ENCODE measurements around the gene RASIP1. TPM values are rescaled to one million over a fixed set of nuclear protein-coding genes. Genes with fewer than 3 reads are reported as not detected.
"Not testable (repeated sequence)": the region's sequence is repeated elsewhere in the genome, so short reads cannot be mapped to it uniquely, and the experiment has no call there.

RASIP1 gene
- total RNA-seq, 2 donors from 2014 or later: 11.6 to 12.3 TPM

DNA sequence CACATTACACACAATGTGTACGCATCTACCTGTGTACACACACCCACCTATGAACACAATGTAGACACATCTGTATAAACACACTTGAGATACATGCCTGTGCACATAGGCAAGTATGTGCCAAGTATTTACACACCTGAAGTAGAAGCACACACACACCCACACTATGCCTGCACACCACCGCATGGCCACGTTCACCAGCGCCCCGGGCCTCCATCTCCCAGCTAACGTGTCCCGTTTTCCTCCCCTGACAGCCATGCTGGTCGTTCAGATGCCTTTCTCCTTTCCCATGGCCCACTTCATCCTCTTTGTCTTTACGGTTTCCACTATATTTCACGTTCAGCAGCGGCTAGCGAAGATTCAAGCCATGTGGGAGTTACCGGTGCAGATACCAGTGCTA, 37.7 kb downstream of the RASIP1 start:
- TF ChIP-seq, protein P1, sequence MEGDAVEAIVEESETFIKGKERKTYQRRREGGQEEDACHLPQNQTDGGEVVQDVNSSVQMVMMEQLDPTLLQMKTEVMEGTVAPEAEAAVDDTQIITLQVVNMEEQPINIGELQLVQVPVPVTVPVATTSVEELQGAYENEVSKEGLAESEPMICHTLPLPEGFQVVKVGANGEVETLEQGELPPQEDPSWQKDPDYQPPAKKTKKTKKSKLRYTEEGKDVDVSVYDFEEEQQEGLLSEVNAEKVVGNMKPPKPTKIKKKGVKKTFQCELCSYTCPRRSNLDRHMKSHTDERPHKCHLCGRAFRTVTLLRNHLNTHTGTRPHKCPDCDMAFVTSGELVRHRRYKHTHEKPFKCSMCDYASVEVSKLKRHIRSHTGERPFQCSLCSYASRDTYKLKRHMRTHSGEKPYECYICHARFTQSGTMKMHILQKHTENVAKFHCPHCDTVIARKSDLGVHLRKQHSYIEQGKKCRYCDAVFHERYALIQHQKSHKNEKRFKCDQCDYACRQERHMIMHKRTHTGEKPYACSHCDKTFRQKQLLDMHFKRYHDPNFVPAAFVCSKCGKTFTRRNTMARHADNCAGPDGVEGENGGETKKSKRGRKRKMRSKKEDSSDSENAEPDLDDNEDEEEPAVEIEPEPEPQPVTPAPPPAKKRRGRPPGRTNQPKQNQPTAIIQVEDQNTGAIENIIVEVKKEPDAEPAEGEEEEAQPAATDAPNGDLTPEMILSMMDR (IDR thresholded peaks at IDR 0.05): no peak
- Histone ChIP-seq H3K36me3 (peaks cover 3% of the 10 kb centered on the region), H3K4me3 (no peak overlapping the region), H3K27me3 (replicated peaks; ENCODE audit: insufficient read depth) (no peaks in the 10 kb centered on the region), H3K27ac (no peak overlapping the region), H3K4me1 (ENCODE audit: control insufficient read depth in 1 of 2, low read depth in 2 of 2) (no peaks in the 10 kb centered on the region), H3K9me3 (no peaks in the 10 kb centered on the region)
- DNase-seq (ENCODE audit: low spot score) (no peak), ATAC-seq (ENCODE audit: insufficient number of reproducible peaks, low FRiP score, low read depth) (no peak)

DNA sequence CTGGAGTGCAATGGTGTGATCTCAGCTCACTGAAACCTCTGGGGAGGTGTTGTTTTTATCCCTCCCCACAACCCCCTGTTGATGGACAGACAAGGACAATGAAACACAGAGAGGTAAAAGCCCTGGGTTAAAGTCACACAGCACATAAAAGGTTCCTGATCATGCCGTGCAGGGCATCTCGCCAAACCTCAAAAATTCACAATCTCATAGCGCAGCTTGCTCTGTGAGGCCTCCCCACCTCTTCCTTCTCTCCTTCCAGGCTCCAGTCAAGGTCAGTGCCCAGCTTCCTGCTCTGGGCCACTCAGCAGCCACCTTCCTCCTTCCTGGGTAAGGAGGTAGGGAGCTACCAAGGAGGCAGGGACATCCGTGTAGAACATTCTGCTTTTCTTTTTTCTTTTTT, 42.4 kb downstream of the RASIP1 start:
- Histone ChIP-seq H3K27ac (no peak overlapping the region), H3K27me3 (replicated peaks; ENCODE audit: insufficient read depth) (no peaks in the 10 kb centered on the region), H3K9me3 (no peaks in the 10 kb centered on the region), H3K4me3 (no peak overlapping the region), H3K4me1 (ENCODE audit: control insufficient read depth in 1 of 2, low read depth in 2 of 2) (no peaks in the 10 kb centered on the region), H3K36me3 (peaks cover 3% of the 10 kb centered on the region)
- TF ChIP-seq, protein P1 (IDR thresholded peaks at IDR 0.05): no peak
- no peak for ATAC-seq (ENCODE audit: insufficient number of reproducible peaks, low FRiP score, low read depth)
- no peak for DNase-seq (ENCODE audit: low spot score)

DNA sequence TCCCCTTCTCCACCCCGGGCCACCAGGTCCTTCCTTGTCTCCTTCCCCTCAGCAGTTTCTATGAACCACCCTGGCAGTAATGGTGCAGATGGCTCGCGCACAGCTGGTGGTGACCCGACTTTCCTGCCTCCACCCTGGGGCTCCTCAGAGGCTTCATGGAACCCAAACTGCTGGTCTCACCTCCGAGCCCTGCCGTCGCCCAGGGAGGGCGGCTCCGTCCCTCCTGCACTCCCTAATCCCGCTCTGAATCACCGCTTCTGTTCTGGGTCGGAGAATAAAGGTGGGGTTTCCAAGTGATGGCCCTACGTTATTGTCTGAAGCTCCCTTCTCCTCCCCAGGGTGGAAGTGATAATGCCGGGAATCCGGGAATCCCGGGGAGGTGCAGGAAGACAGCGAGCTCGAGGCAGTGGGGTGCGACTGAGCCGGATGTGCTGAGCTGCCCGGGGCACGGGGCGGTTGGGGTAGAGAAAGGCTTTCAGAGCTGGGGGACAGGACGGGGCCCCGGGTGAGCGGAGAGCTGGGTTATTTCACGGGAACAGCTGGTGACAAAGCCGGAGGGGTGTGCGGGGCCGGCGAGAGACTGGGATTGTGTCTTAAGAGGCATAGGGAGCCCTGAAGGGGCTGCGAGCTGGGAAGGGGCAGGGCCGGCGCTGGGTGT, 43.9 kb downstream of the RASIP1 start:
- Histone ChIP-seq H3K27ac (no peak overlapping the region), H3K9me3 (no peaks in the 10 kb centered on the region), H3K36me3 (peaks cover 2% of the 10 kb centered on the region), H3K27me3 (replicated peaks; ENCODE audit: insufficient read depth) (no peaks in the 10 kb centered on the region), H3K4me3 (peak overlapping the region; percentile 53), H3K4me1 (ENCODE audit: control insufficient read depth in 1 of 2, low read depth in 2 of 2) (no peaks in the 10 kb centered on the region)
- ATAC-seq (ENCODE audit: insufficient number of reproducible peaks, low FRiP score, low read depth): no peak
- TF ChIP-seq, protein P1 (IDR thresholded peaks at IDR 0.05): no peak
- DNase-seq (ENCODE audit: low spot score): no peak

DNA sequence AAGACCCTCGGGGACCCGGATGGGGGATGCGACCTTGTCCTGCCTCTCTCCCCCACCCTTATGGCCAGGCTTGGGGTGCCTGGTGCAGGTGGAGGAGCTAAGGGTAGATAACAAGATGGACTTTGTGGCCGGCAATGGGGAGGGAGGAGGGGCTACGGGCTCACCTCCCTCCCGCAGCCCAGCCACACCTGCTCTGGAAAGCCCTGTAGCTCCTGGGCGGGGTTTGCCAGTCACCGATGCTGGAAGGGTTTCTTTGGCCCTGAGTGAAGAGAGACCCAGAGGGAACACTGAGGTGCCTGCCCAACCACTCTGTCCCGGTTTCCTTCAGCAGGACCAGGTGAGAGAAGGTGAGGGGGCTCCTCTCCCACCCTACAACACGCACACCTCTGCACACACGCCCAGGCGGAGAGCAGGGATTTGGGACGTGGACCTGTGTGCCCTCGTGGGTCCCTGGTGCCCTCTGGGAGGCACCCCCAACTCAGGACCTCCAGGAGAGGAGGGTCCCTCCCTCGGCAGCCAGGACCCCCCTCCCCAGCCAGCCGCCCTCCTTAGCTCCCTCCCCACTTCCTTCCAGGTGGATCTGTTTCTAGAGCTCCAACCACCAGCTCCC, 44.6 kb downstream of the RASIP1 start, which contains the start of gene FUT2:
TSS of gene FUT2 (plus strand) at position 229 of the 610 bp plus-strand sequence. CDS start 6,986 bp downstream, outside the sequence.
- Histone ChIP-seq H3K27me3 (replicated peaks; ENCODE audit: insufficient read depth) (no peaks in the 10 kb centered on the region), H3K27ac (no peak within 1 kb of the TSS), H3K4me3 (peak within 1 kb of the TSS; percentile 53), H3K9me3 (no peaks in the 10 kb centered on the region), H3K4me1 (ENCODE audit: control insufficient read depth in 1 of 2, low read depth in 2 of 2) (no peaks in the 10 kb centered on the region), H3K36me3 (peaks cover 2% of the 10 kb centered on the region)
- TF ChIP-seq, protein P1 (IDR thresholded peaks at IDR 0.05): no peak
- no peak for DNase-seq (ENCODE audit: low spot score)
- no peak for ATAC-seq (ENCODE audit: insufficient number of reproducible peaks, low FRiP score, low read depth)

DNA sequence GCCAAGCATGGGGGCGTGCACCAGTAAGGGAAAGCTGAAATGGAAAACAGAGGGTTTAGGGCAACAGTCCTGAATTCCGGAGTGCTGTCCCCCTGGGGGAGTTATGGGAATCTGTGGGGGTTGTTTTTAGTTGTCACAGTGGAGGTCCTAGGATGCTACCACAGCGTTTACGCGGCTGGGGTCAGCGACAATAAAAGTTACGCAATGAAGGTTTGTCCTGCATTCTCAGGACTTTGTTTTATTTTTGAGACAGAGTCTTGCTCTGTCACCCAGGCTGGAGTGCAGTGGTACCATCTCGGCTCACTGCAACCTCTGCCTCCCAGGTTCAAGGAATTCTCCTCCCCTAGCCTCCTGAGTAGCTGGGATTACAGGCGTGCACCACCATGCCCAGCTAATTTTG, 46.8 kb downstream of the RASIP1 start:
- H3K4me3 ChIP-seq; DNase-seq (ENCODE audit: low spot score); H3K27ac ChIP-seq; H3K27me3 ChIP-seq (replicated peaks; ENCODE audit: insufficient read depth); ATAC-seq (ENCODE audit: insufficient number of reproducible peaks, low FRiP score, low read depth); H3K36me3 ChIP-seq; H3K9me3 ChIP-seq; H3K4me1 ChIP-seq (ENCODE audit: control insufficient read depth in 1 of 2, low read depth in 2 of 2): not testable (repeated sequence)
